Breast epithelium (tissue), 4 donors: ENCODE measurements around the gene MIGA2. TPM values are rescaled to one million over a fixed set of nuclear protein-coding genes. Genes with fewer than 3 reads are reported as not detected.

Experiments
- DNase-seq, 2 donors: peaks; one replicate each; pipeline ENCODE4 v3.0.0-alpha.2; 2019; ENCODE audit warnings: low spot score in 2 of 2
- H3K27ac ChIP-seq, 2 donors: fragments of 200-600 bp; sonication (generic) in 1 of 2; one replicate each; pipeline ENCODE4 v1.5.1; 2016 to 2019; ENCODE audit warnings: mild to moderate bottlenecking in 1 of 2
- H3K27me3 ChIP-seq, 2 donors: fragments of 200-600 bp; sonication (generic) in 1 of 2; one replicate each; pipeline versions ENCODE4 v1.5.1 to v1.6.0; 2017 to 2019; ENCODE audit warnings: control low read depth in 1 of 2, mild to moderate bottlenecking in 1 of 2
- H3K36me3 ChIP-seq: fragments of 200-600 bp; one replicate; pipeline ENCODE4 v1.5.1; 2019
- H3K4me1 ChIP-seq, 2 donors: fragments of 200-600 bp; sonication (generic); one replicate each; pipeline ENCODE4 v1.5.1; 2016 to 2019; ENCODE audit warnings: control low read depth in 1 of 2
- H3K4me3 ChIP-seq, 3 donors: fragments of 200-600 bp; sonication (generic); 1 replicate in 2 of 3; 2 replicates in 1 of 3; pipeline ENCODE4 v1.5.1; 2016 to 2019; ENCODE audit warnings: mild to moderate bottlenecking in 3 of 3, moderate library complexity in 2 of 3
- H3K9me3 ChIP-seq, 2 donors: fragments of 200-600 bp; sonication (generic) in 1 of 2; one replicate each; pipeline ENCODE4 v1.5.1; 2016 to 2019; ENCODE audit warnings: control low read depth in 1 of 2
- CTCF ChIP-seq, 3 donors: fragments of 450-650 bp; IDR thresholded peaks; one replicate each; pipeline ENCODE4 v1.5.1; 2016 to 2017; ENCODE audit warnings: antibody characterized with exemption in 3 of 3, mild to moderate bottlenecking in 3 of 3, moderate library complexity in 3 of 3
- POLR2A ChIP-seq: fragments of 450-650 bp; IDR thresholded peaks from one replicate; pipeline ENCODE4 v1.6.1; 2016; ENCODE audit warnings: antibody characterized with exemption, mild to moderate bottlenecking, moderate library complexity
- POLR2AphosphoS5 ChIP-seq, 3 donors: sonication (generic); formaldehyde crosslinking; IDR thresholded peaks; one replicate each; pipeline ENCODE4 v1.6.1; 2017; ENCODE audit warnings: antibody characterized with exemption in 3 of 3
- intact Hi-C: fragments of 100-400 bp; cut with DNase I; formaldehyde crosslinking; loops from one replicate; pipeline ENCODE4 v1.15.1; 2023; ENCODE audit warnings: low total_unique reads
- total RNA-seq, 3 donors: library from RNA; depleted of rRNA; stranded (reverse); fragments of >200 nt; gene quantifications; one replicate each; pipeline ENCODE4 v1.1.0, GENCODE V29; 2016

The MIGA2 gene
- total RNA-seq, 3 donors from 2014 or later = 25.3 to 28.8 (median 27.9) TPM

- no peaks in the 10 kb centered on the region for H3K4me1 ChIP-seq
- no peaks in the 10 kb centered on the region for H3K9me3 ChIP-seq
- intact Hi-C loops = no loop called here
- H3K27ac ChIP-seq = no peak overlapping the region
- no peak overlapping the region for H3K4me3 ChIP-seq
- H3K27me3 ChIP-seq = no peaks in the 10 kb centered on the region
- peaks cover 7% of the 10 kb centered on the region for H3K36me3 ChIP-seq
- no peak for DNase-seq
- TF ChIP-seq POLR2AphosphoS5 (IDR thresholded peaks at IDR 0.05) (no peak), POLR2A (no peak), CTCF (IDR thresholded peaks at IDR 0.05) (no peak)
These were observed 17.9 kb downstream of the MIGA2 start for GRCh38 chr9:129054163-129054851.

GRCh38 chr9:129058965-129059795 is 22.8 kb downstream of the MIGA2 start:
- no peaks in the 10 kb centered on the region for H3K27me3 ChIP-seq
- no peak overlapping the region for H3K27ac ChIP-seq
- TF ChIP-seq POLR2AphosphoS5 (IDR thresholded peaks at IDR 0.05) = no peak
- H3K36me3 ChIP-seq = peaks cover 8% of the 10 kb centered on the region
- H3K4me3 ChIP-seq = no peak overlapping the region
- H3K4me1 ChIP-seq = no peaks in the 10 kb centered on the region
- no peaks in the 10 kb centered on the region for H3K9me3 ChIP-seq
- intact Hi-C loops = loop anchor here (2.0 kb wide), 1 partner anchor 60 kb away; no protein-coding TSS in a partner anchor
- no peak for DNase-seq

DNA sequence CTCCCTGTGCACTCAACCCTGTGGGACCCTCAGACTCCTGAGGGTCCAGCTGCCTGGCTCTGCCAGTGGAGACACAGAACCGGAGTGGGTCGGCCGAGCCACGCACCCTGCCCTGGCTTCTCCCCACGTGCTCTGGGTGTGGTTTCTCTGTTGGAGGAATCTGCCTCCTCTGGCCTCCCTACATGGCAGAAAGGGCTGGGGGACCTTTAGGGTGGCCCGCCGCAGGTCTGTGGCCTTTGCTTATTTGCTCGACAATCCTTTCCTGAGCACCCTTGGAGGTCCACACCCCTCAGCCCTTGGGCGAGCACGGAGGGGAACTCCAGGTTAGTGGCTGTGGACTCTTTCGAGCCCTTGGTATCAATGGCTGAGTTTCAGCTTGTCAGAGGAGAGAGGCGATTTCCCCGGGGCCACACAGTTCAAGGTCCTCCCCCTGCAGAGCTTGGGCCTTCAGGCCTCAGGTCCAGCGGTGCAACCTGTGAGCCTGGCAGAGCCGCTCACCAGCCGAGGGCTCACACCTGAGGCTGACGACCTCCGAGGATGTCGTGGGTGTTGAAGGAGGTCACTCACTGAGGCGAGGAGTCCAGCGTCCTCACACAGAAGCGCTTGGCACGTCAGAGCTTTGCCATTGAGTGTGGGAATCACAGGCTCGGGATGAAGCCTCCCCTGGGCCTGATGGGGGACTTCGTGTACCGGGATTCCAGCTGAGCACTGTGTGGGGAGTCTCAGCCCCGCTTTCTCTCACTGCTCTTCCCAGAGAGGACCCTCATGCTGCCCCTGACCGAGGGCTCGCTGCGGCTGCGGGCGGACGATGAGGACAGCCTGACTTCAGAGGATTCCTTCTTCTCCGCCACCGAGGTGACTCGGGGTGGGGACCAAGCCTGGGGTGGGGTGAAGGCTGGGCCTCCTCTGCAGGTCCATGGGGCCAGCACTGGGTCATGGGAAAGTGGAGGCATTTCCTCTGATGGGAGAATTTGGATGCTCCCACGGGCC is 23.7 kb downstream of the MIGA2 start:
- Histone ChIP-seq H3K36me3 (peaks cover 8% of the 10 kb centered on the region), H3K27ac (no peak overlapping the region), H3K27me3 (no peaks in the 10 kb centered on the region), H3K4me1 (no peaks in the 10 kb centered on the region), H3K4me3 (no peak overlapping the region), H3K9me3 (no peaks in the 10 kb centered on the region)
- intact Hi-C loops = loop anchor here (2.0 kb wide), 1 partner anchor 61 kb away; no protein-coding TSS in a partner anchor
- DNase-seq = no peak
- no peak for TF ChIP-seq POLR2AphosphoS5 (IDR thresholded peaks at IDR 0.05)
- TF ChIP-seq CTCF (IDR thresholded peaks at IDR 0.05) = no peak
- no peak for TF ChIP-seq POLR2A

DNA sequence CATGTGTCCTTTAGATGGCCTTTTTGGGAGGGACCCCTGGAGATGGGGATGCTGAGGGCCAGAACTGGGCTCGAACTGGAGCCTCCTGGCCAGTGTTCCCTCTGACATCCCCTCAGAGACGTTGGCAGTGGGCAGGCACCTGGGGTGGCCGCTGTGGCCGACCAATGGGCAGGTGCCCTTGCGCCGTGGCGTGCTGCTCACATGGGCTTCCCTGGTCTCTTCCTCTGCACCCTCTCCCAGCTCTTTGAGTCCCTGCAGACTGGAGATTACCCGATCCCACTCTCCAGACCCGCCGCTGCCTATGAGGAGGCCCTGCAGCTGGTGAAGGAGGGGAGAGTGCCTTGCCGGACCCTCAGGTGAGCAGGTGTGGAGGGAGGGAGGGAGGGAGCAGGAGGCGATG is 24.6 kb downstream of the MIGA2 start:
- H3K4me1 ChIP-seq = no peaks in the 10 kb centered on the region
- TF ChIP-seq POLR2AphosphoS5 (IDR thresholded peaks at IDR 0.05) = no peak
- no peak for TF ChIP-seq CTCF (IDR thresholded peaks at IDR 0.05)
- no peak for TF ChIP-seq POLR2A
- H3K4me3 ChIP-seq = no peak overlapping the region
- no peak overlapping the region for H3K27ac ChIP-seq
- intact Hi-C loops = no loop called here
- peaks cover 8% of the 10 kb centered on the region for H3K36me3 ChIP-seq
- no peak for DNase-seq
- H3K27me3 ChIP-seq = no peaks in the 10 kb centered on the region
- H3K9me3 ChIP-seq = no peaks in the 10 kb centered on the region

DNA sequence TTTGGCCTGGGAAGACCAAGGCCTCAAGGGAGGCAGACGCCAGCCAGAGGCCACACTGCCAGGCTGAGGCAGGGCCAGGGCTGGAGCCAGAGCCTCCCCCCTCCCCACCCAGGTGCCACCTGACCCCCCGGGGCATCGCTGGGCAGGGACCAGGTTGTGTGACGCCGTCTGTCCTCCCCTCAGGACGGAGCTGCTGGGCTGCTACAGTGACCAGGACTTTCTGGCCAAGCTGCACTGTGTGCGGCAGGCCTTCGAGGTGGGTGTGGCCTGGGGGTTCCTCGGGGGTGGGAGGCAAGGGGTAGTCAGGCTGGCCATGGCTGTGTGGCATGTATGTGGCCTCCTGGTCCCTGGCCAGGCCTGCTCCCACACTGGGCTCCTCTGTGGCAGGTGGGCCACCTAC is 26.6 kb downstream of the MIGA2 start:
- H3K27ac ChIP-seq = no peak overlapping the region
- no peak for TF ChIP-seq POLR2AphosphoS5 (IDR thresholded peaks at IDR 0.05)
- no peak for TF ChIP-seq CTCF (IDR thresholded peaks at IDR 0.05)
- no peak for TF ChIP-seq POLR2A
- peaks cover 17% of the 10 kb centered on the region for H3K36me3 ChIP-seq
- no peaks in the 10 kb centered on the region for H3K9me3 ChIP-seq
- no peaks in the 10 kb centered on the region for H3K27me3 ChIP-seq
- no peak for DNase-seq
- no peak overlapping the region for H3K4me3 ChIP-seq
- intact Hi-C loops = no loop called here
- H3K4me1 ChIP-seq = no peaks in the 10 kb centered on the region
